Activated CD8-positive, alpha-beta memory T cell treated with anti-CD3 and anti-CD28 coated beads, Interleukin-2, amount 50 U/mL, for 24 hours (primary cell): ENCODE measurements around the gene PTK7.

Source experiments
- DNase-seq: peaks from one replicate; pipeline ENCODE4 v3.0.0-alpha.2; 2020; ENCODE audit errors: extremely low read depth

The PTK7 gene

GRCh38 chr6:43086022-43086658 is 10.0 kb downstream of the PTK7 start:
- DNase-seq, result no peak

DNA sequence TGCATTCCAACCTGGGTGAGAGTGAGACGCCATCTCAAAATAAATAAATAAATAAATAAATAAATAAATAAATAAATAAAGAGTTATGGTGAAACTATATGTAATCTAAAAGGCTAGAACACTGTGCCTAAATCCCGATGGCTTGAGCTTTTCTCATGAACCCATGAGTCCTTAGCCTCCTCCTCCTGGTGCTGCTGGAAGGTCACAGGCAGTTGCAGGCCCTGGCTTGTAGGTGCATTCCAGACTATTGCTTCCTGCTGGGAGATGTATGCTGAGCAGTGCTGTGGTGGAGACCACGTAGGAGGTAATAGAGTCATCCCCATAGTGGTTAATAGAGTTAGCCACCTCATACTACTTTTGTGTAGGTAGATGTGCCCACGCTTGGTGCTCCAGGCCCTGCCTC is 12.5 kb downstream of the PTK7 start:
- DNase-seq, result no peak

DNA sequence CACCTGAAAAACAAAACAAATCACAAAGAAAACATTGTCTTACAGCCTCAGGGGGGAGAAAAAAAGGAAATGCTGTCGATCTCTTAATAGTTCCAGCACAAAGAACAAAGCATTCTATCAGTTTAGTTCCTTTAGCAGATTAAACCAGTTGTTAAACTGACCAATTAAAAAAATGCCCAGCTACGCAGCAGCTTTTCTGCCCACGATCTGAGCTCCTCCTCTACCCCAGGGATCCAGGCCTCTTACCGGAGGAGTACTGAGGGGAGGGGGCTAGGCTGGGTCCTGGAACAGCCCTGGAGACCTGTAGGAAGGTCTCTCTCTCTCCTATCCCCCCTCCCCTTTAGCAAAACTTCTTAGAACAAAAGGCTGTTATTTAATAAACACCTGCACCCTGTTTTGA is 13.4 kb downstream of the PTK7 start:
- no peak for DNase-seq

DNA sequence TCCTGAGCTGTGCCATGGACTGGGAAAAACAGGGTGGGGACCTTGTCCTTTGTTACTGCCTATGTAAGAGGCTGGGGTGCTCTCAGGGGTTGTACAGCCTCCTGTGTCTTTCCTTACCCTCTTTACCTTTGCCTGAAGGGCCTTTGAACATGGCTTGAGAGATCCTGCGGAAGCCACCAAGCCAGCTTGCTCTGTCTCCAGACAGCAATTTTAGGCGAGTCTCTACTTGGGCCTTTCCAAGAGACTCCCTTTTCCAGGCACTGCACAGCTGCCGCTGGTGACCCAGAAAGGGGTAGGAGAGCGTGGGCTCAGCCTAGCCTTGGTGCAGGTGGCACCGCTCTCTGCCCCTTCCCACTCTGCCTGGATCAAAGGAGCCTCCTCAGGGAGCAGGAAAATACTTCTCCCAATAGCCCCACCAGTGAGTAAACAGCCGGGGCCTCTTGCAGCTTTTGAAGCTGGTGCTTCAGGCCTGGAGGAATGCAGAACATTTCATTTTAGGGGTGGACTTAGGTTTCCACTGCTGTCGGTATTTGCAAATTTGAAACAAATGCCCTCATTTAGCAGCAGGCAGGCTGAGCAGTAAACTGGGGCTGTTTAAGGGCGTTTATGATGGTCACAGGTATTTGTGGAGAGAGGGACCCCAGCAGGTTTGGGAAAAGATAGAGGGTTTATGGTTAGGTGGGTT is 13.9 kb downstream of the PTK7 start:
- DNase-seq, result no peak

DNA sequence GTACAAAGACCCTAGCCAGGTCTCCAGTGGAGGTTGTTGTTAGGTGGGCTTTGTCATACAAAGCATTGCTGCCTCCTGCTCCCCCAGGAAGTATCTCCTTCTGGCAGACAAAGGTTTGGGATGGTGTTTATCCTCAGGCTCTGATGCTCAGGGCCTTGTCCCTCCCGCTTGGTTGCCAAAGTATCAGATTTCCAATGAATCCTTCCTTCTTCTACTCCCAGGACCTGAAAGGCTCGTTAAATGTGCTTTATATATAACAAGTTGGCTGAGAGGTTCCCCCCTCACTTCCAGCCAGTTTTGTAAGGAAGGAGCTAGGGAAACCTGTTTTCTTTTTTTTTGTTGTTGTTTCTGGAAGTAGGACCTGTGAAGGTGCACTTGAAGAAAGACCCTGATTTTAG is 14.4 kb downstream of the PTK7 start:
- no peak for DNase-seq

- DNase-seq, result no peak
Observed at GRCh38 chr6:43091020-43091419, 14.9 kb downstream of the PTK7 start.

- DNase-seq, result no peak
Observed at GRCh38 chr6:43091436-43091991, 15.4 kb downstream of the PTK7 start.

GRCh38 chr6:43092635-43093034 is 16.5 kb downstream of the PTK7 start:
- no peak for DNase-seq

- no peak for DNase-seq
Observed at GRCh38 chr6:43093436-43094289, 17.5 kb downstream of the PTK7 start.

GRCh38 chr6:43095939-43096338 is 19.8 kb downstream of the PTK7 start:
- DNase-seq, result no peak

DNA sequence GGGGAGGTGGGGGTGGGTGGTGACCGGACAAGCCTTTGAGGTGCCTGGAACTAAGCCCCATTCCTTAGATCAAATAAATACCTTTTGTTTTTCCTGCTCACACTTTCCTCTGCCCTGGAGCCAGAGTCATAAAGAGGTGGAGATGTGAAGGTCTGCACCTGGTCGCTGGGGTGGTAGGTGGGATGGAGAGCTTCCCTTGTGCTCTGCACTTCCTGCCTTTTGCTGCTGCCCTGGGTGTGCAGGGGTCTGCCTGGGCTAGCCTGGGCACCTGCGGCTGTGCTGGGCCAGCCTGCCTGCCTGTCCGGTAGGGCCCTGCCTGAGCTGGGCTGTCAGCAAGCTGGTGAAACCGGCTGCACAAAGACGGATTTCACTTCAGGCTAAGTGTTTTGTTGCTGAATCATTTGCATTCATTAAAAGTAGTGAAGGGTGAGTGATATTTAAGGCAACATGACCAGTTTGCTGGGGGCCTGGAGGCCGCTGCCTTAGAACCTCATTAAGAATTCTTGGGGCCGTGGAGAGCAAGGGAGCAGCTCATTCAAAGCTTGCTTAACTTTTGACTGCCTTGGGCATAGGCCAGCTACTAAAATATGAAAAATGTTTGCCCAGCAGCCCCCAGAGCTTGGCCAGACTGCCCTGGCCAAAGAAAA is 20.5 kb downstream of the PTK7 start:
- no peak for DNase-seq

DNA sequence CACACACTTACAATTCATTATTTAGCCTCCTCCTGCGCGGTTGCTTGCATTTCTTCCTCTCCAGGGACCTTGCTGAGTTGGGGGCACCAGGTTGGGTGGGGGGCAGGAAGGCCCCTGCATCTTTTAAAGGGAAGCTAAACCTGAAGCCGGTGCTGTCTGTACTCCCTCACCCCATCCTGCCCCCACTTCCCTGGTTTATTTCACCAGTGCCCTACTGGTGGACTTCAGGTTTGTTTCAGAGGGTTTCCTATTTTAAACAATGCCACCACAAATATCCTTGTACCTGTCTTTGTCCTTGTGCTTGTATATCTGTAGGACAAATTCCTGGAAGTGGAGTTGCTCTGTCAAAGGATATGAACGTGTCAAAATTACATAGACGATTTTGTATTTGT is 21.0 kb downstream of the PTK7 start:
- DNase-seq, result no peak

DNA sequence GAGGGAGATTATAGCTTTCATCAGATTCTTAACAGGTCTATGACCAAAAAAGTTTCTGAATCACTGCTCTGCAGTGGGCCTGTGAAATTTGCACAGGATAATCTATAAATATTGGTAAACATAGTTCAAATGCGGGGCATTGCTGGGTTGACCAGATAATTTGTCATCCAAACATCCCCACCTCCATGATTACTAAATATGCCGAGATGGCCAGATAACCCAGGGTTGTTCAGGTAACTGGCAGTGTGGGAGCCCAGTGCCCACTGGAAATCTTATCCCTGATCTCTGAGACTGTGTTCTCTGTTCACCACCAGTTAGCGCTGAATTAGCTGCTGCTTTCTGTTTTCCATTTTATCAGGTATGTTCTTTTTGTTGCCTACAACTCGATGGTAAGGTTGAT is 21.4 kb downstream of the PTK7 start:
- no peak for DNase-seq

DNA sequence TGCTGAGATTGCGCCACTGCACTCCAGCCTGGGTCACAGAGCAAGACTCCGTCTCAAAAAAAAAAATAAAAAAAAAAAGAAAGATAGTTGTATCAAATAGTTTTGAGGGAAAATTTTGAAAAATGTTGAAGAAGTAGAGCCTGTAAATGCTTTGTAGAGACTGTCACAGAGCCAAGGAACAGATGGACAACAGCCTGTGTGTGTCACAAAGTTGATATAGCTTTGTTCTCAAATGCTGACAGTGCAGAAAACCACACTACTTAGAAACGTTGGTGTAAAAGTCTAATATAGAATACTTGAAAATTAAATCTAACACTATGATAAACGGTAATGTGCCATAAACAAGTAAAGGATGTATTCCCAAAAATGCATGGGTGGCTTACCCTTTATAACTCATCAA is 25.4 kb downstream of the PTK7 start:
- DNase-seq, result no peak

GRCh38 chr6:43103253-43103876 is 27.3 kb downstream of the PTK7 start:
- no peak for DNase-seq

DNA sequence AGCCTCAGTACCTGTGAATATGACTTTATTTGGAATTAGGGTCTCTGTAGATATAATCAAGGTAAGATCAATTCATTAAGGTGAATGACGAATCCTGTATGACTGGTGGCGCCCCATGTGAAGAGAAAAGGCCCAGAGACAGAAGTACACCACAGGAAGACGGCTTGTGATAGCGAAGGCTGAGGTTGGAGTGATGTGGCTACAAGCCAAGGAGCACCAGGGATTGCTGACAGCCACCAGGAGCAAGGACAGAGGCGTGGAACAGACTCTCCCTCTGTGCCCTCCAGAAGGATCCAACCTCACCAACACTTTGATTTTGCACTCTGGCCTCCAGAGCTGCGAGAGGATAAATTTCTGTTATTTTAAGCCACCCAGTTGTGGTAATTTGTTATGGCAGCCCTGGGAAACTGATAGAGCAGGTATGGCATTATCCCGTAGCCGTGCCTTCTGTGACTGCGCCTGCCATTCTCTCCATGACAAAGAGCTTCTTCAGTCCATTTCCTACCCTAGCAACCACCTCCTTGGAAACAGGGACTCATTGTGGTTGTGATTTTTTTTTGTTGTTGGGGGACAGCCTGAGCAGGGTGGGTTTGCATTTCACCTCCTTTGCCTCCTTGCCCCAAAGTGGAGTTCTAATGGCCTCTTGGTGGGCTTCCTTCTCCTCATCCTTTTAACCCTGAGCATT is 29.6 kb downstream of the PTK7 start:
- no peak for DNase-seq

DNA sequence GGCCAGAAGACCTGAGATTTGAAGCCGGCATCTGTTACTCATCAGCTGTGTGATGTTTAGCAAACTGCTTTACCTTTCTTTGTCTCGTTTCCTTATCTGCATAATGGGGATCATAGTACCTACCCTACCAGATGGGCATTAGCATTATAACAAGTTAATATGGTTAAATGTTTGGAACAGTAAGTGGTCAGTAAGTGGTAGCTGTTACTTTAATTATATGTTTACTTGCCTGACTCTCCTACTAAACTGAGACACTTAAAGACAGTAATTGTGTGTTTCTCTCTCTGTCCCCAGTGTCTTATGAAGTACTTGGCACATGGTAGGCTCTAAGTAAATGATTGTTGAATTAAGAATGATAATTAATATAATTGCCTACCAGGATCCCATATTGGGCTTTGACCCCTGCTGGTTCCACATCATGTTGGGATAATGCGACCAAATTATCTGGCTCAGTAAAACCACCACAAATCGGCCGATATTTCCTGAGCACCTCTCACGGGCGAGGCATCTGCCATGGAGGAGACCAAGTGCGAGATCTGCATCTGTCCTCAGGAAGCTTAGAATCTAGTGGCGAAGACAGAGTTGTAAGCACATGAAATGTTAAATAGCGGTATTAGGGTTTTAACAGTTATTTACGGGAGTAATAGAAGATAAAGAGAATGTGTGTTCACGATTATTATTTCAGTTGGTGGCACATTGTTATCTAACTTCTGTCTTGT is 31.4 kb downstream of the PTK7 start:
- no peak for DNase-seq

GRCh38 chr6:43113431-43114260 is 37.5 kb downstream of the PTK7 start:
- no peak for DNase-seq

- DNase-seq, result no peak
Observed at GRCh38 chr6:43115365-43115764, 39.3 kb downstream of the PTK7 start.
